Measurements from ENCODE around the gene SEC62.
"Not testable (repeated sequence)": the region's sequence is repeated elsewhere in the genome, so short reads cannot be mapped to it uniquely, and the experiment has no call there.

The SEC62 gene

DNA sequence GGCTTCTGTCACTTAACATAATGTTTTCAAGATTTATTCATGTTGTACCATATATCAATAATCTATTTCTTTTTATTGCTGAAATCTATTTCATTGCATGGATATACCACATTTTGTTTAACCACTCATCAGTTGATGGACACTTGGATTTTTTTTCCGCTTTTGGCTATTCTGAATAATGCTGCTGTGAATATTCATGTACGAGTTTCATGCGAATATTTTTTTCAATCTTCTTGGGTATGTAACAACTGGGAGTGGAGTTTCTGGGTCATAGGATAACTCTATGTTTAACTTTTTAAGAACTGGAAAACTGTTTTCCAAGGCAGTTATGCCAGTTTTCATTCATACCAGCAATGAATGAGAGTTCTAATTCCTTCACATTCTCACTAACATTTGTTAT lies 49.5 kb downstream of the SEC62 start:
- no peak for DNase-seq (ENCODE audit: low read depth)

DNA sequence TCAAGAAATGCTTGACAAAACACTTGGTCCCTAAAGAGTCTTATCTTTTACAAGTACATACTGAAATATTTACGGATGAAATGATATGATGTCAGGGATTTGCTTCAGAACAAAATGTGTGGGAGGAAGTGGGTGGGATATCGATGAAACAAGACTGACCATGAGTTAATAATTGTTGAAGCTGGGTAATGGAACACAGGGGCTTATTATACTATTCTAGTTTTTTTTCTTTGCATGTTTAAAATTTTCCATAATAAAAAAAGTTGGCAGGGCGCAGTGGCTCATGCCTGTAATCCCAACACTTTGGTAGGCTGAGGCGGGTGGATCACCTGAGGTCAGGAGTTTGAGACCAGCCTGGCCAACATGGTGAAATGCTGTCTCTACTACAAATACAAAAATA lies 52.7 kb downstream of the SEC62 start:
- not testable (repeated sequence) for DNase-seq (ENCODE audit: low read depth)

DNA sequence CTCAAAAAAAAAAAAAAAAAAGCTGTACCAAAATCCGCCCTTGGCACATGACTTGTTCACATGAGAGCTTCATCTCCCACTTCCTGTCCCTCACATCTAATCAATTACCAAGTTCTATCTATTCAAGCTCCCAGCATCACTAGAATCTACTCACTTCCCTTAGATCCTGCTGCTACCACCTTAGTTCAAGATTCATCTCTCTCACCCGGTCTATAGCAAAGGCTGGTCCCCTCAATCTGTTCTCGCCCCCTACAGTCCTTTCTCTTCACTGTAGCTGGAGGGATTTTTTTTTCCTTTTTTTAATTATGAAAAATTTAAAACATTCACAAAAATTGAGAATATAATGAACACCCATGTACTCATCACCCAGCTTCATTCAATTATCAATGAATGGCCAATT lies 54.5 kb downstream of the SEC62 start:
- DNase-seq (ENCODE audit: low read depth), result no peak

DNA sequence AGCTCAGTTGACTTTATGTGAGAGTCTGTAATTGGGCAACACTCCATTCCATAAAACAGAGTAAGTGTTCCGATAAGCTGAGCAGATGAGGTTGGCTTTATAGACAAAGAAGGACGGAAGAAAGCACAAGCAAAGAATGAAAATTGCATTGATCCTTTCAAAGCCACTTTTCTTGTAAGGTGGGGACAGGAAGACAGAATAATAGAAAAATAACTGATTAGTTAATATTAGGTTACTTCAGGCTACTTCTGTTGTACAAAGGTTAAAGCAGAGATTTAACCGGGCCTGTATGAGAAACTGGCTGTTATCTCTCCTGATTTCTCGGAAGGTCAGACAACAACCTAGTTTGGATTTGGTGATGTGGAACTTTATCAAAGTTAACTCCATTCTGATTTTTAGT lies 55.7 kb downstream of the SEC62 start:
- DNase-seq (ENCODE audit: low read depth), result no peak

DNA sequence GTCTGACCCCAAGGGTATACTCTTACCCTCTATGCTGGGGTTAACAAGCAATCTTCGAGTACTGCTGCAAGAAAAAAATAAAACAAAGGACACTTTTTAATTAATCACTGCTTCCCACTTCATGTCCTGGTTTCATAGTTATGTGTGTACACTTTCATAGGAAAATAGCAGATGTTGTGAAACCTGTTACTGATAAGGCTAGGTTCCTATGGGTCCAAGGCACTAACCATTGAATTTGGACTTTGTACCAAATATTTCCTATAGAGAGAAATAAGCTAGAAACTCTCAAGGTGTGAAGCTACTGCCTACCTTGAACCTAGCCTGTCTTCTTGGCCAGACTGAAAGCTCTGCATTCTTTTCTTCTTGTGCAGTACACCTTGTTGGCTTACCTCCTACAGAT lies 56.6 kb downstream of the SEC62 start:
- no peak for DNase-seq (ENCODE audit: low read depth)

DNA sequence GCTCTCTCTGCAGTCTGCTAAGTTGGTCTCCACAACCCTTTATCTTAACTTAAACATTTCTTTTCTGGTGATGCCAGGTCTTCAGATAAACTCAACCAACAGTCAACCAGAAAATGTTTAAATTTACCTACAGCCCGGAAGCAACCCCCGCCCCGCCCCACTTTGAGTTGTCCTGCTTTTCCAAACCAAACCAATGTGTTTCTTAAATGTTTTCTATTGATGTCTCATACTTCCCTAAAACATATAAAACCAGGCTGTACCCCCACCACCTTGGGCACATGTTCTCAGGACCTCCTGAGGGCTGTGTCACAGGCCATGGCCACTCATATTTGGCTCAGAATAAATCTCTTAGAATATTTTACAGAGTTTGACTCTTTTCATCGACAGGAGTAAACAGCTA lies 58.0 kb downstream of the SEC62 start:
- DNase-seq (ENCODE audit: low read depth), result no peak

DNA sequence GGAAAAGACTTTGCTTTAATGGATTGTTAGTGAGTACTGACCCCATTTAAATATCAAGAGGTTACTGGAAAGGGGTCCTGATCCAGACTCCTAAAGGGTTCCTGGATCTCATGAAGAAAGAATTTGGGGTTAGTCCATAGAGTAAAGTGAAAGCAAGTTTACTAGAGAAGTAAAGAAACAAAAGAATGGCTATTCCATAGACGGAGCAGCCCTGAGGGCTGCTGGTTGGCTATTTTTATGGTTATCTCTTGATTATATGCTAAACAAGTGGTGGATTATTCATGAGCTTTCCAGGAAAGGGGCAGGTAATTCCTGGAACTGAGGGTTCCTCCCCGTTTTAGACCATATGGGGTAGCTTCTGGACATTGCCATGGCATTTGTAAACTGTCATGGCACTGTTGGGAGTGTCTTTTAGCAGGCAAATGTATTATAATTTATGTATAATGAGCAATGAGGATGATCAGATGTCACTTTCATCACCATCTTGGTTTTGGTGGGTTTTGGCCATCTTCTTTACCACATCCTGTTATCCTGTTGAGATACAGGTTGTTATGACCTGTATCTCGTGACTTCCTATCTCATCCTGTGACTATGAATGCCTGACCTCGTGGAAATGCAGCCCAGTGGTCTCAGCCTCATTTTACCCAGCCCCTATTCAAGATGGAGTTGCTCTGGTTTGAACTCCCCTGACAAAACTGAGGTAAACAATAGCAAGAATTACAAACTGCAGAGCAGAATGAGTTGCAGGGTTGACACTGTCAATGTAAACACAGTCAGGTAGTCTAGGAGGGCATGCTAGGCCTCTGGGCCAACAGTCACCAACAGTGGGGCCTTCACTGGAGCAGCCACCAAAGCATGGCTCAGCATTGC lies 60.9 kb downstream of the SEC62 start:
- no peak for DNase-seq (ENCODE audit: low read depth)

DNA sequence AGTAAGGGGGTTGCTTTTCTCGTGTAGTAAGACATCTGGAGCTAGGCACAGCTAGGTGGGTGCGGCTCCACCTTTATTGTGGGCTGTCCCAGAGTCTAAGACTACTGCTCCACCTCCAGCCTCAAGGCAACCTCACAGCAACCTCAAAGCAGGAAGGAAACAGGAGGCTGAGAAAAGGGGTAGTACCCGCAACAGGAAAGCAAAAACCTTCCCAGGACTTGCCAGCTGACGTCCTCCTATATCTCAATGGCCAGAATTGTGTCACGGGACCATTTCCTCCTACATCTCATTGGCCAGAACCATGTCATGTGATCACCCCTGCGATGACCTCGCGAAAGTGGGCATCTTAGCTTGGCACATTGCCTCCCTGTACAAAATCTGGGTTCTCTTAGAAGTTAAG lies 66.9 kb downstream of the SEC62 start:
- no peak for DNase-seq (ENCODE audit: low read depth)

DNA sequence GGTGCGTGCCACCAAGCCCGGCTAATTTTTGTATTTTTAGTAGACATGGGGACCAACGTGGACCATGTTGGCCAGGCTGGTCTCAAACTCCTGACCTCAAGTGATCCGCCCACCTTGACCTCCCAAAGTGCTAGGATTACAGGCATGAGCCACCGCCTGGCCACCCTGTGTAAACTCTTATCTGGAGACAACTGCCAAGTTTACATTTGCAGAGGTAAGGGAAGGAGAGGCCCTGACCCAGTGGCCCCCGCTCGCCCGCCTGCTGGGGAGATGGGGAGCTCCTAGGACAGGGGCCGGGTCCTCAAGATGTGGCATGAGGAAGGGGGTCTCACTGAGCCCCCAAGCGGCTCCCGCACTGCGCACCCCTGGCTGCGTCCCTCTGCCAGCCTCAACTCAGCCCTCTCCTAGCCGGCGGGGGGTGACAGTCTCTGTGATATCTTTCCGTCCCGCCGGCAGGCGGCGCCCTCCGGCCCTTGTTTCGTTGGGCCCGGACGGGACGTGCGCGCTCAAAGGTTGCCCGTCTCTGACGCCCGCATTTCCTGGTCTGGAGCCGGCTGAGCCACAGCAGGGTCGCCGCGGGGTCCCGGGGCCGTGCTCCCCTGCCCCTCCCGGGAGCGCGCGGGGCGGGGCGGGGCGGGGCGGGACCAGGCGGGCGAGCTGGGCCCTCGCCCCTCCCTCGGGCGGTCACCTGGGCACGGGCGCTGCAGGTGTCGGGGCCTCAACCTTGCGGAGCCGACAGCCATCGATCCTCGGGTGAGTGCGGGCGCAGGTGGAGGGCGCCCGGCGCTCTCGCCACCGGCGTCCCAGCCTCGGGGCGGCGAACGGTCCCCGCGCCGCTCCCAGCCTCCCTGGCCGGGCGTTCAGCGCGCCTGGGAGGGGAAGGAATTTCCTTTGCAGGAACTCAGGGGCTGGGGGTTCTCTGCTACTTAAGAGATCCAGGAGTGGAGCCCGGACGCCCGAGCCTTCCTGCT lies 71.1 kb downstream of the SEC62 start, which contains the start of gene GPR160:
Gene GPR160 (plus strand): TSS at position 533 of the 971 bp plus-strand sequence. CDS start 45,978 bp downstream, outside the sequence.
- DNase-seq (ENCODE audit: low read depth), result peak; percentile 49

DNA sequence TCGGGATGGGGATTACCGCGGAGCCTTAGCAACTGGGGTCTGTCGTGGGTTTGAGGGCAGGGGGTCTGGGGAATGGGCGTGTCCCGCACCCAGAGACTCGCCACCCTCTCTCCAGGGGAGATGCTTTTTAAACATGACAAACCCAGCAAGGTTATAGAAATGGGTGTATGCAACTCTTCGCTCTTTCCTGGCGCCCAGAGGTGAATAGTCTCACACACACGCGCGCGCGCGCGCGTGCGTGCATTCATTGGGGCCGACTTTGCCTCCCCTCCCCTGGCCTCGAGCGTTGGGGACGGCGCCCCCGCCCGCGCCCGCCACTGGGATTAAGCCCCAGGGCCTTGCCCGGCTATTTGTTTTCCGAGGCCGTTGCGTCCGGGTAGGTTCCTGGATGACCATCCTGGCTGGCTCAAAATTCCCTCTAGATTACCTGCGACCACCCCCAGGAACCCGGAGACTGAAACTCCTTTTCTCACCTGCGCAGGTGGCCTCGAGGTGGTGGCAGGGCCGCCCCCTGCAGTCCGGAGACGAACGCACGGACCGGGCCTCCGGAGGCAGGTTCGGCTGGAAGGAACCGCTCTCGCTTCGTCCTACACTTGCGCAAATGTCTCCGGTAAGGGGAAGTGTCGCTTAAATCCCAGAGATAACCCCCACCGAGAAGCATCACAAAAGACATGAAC lies 72.0 kb downstream of the SEC62 start:
- DNase-seq (ENCODE audit: low read depth), result no peak

DNA sequence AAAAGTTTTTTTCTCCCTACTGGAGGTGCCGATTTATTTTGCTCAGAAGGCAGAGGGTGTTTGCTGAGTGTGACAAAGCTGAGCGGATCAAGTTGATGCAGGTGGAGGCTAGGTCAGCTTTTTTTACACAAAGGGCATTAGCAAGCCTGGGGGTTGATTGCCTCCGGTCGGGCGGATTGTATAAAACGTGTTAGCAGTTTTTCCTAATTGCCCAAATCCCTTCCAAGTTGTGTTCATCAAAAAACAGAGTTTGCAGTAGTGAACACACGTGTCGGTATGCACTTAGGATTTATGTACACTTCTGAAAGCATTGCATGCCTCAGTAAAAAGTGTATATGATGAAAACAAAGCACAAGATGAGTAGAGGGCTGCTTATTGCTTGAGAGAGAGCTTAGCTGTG lies 73.8 kb downstream of the SEC62 start:
- DNase-seq (ENCODE audit: low read depth), result no peak

DNA sequence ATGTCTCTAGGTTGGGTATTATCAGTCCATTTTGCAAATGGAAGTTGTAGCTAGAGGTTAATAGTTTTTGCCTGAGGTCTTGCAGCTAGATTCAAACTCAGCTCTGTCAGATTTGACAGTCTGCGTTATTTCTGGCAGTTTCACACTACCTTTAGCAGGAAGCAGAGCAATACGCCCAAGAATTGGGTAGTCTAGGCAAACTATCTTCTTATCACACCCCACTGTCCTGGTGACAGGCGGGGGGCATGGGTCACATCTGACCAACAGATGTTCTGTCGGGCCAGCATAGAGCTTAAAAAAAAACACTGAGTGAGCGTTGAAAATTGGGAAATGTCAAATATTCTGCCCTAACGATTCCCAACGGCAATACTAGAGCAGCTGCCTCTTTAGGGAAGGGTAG lies 76.9 kb downstream of the SEC62 start:
- no peak for DNase-seq (ENCODE audit: low read depth)

DNA sequence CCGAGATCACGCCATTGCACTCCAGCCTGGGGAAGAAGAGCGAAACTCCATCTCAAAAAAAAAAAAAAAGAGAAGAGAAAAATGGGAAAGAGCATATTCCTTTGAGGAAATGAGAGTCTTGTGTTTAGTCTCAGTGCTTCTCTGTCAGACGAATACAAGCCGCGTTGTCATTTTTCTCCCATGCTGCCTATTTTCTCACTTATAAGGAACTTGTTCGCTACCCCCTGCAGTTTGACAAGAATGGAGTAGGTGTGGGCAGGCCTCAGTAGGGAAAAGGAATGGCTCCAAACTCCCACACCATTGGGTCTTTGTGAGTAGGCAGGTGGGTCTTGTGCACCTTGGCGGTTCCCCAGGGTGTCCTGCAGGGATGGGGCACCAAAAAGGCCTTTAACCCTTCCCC lies 77.7 kb downstream of the SEC62 start:
- DNase-seq (ENCODE audit: low read depth), result no peak

DNA sequence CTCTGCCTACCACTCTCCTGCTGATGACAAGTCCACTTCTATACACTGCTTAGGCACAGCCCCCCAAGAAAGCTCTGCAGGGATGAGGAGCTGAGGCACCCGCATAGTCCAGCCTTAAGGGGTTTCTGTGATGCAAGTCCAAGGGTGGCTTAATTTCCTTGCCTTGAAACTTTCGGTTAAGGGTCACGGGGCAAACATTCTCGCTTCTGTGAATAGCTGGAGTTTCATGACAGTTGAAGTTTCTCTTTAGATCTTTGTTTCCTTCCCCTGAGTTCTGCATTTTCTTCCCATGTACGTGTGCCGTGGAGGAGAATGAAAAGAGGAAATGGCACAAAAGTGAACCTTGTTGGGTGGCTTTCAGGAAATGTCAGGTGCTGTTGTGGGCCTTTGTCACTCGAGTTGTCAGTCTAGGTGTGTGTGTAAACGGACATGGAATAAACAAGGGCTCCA lies 78.2 kb downstream of the SEC62 start:
- DNase-seq (ENCODE audit: low read depth), result no peak

DNA sequence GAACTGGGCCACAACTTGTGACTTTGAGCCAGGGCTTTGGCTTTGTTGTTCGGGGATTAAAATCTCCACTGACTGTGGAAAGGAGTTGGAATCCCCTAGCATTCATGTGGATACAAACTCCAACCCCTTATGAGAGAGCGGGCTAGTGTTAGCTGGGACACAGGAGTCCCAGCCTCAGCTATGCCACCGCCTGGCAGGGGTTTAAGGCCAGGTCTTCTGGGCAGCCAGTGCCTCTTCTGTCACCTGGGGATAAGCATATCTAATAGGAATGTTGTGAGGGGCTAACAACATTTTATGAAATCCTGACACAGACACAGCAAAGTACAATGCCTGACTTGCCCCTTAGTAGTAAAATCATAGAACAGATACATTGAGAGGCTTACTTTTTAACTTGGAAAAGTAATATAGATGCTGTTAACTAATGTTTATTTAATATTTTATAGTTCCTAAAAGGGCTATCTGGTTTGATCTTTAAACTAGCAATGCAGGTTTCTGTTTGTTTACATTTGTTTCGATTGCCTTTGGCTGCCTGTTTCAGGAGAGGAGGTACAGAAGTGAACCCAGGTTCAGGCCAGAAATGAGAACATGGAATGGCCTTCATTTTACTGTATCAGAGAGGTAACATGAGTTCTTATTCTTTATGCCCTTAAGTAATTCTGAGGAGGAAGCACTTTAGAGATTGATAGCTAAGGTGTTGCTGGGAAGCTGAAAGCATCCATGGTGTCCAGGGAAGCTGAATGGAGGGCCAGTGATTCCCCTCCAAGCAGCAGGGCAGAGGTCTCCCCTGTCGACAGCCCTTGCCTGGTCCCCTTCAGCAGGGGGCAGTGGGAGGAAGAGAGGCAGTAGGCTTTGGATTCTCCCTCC lies 79.9 kb downstream of the SEC62 start:
- DNase-seq (ENCODE audit: low read depth), result no peak

DNA sequence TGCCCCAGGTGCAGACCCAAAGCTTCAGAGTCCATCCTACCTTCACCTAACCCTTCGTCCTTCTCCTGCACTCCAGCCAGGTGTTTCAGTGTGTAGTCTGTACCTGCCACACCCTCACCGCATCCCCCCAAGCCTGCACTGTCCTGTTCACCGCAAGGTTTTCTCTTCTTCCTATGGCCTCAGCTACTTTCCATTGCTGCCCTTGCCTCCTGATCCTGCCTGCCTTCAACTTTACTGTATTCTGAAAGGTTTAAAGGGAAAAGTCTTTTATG lies 80.5 kb downstream of the SEC62 start:
- DNase-seq (ENCODE audit: low read depth), result no peak
